GM13977 (cell line): ENCODE measurements around the gene MGLL.

Experiments used
- DNase-seq: peaks from one replicate; pipeline ENCODE4 v3.0.0; 2012; ENCODE audit warnings: low spot score
- CTCF ChIP-seq: IDR thresholded peaks from 2 replicates; pipeline ENCODE4 v1.5.1; 2012; ENCODE audit warnings: mild to moderate bottlenecking, control low read depth; ENCODE audit not compliant: insufficient read depth; ENCODE audit errors: extremely low read depth, missing control alignments
- in situ Hi-C: fragments of 300-500 bp; cut with MboI; formaldehyde crosslinking; loops from one replicate; pipeline ENCODE4 v1.12.0; 2022; ENCODE audit warnings: low sequenced_read_pairs, low pct_unique_long_range_greater_than_20kb, mixed read lengths, inconsistent platforms; ENCODE audit not compliant: unreplicated experiment

Gene MGLL

DNA sequence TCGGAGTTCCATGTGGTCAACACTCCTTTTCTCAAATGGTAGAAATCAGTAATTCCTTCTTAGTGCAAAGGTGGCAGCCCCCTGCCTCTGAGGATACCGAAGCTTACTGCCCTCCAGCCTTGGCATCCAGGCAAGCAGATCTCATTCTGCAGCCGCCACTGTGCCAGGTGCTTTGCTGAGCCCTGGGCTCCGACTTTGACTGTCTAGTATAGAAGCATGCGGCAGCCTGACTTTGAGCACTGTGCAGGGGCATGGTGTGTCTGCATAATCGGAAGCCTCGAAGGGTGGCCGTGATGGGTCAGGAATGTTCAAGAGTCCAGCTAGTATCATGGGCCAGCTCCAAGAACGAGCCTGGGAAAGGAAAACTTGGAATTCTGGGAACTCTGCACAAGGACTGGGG, 109.9 kb downstream of the MGLL start:
- TF ChIP-seq CTCF = no peak
- DNase-seq = no peak
- in situ Hi-C loops = no loop called here

DNA sequence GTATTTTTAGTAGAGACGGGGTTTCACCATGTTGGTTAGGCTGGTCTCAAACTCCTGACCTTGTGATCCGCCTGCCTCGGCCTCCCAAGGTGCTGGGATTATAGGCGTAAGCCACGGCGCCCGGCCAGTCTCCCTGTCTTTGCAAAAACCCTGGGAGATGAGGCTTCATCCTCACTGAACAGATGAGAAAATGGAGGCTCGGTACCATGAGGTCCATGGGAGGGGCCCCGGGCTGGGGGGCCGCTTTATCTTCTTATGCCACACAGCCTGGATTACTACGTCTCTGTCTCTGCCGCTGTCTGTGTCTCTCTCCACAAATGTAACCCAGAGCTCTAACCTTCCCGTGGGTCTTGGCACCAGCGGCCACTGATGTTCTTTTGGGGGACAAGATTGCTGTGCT, 110.4 kb downstream of the MGLL start:
- in situ Hi-C loops = no loop called here
- DNase-seq = no peak
- no peak for TF ChIP-seq CTCF

DNA sequence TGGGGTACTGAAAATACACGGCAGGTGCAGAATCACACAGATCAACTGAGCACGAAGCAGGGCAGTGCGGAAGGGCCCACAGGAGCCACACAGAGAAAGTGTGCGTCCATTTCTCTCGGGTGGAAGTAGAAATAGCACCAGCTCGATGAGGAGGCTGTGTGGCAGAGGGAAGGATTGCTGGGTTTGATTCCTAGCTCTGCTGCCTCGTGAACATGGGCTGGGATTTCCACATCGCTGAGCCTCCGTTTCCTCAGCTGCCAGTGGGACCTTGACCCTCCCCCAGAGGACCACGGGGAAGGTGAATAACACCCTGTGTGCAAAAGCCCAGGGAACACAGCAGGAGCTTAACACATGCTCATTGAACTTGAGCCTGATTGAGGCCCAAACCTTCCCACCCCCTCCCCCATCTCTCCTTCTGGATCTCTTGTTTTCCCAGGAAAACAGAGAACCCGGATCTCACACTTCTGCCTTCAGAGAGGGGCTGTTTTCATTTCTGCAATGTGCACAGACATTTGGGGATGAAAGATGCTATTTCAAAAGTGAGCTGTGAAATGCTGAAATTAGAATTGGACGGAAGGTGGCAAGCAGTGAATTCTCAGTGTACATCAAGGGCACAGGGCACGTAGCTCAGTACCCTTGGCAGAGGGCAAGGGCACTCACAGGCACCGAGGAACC, 111.2 kb downstream of the MGLL start:
- DNase-seq = no peak
- in situ Hi-C loops = no loop called here
- no peak for TF ChIP-seq CTCF

- in situ Hi-C loops = no loop called here
- TF ChIP-seq CTCF = no peak
- no peak for DNase-seq
Measured at GRCh38 chr3:127710155-127710941, 112.0 kb downstream of the MGLL start.

DNA sequence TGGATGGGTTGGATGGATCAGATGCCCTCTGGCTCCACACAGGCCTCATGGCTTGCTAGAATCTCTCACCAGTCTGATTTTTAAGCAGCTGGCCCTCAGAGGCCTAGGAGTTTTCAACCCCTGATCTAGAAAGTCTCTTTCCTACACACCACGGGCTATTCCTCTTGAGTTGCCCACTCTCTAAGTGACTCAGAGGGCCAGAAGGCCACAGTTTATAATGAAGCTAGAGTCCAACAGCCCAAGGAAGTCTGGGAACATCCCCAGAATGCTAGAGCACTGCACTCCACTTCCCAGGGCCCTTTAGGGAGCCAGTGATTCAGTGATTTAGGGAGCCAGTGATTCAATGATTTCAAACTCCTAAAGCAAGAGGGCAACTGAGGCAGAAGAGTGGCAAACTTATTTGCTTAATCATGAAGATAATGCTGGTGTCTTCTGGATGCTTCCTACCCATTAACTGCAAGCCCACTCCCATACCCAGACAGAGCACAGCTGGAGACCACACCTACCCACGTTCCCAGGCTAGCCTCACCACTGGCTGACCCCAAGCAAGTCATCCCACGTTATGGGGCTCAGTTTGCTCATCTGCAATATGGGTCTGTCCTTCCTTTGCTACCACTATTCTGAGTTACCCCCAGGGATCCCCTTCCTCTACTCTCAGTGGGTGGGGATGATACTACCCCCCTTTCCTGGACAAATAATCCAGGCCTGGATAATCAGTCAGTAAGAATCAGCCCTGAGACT, 112.8 kb downstream of the MGLL start:
- in situ Hi-C loops = no loop called here
- no peak for TF ChIP-seq CTCF
- no peak for DNase-seq

- DNase-seq = no peak
- in situ Hi-C loops = no loop called here
- no peak for TF ChIP-seq CTCF
Measured at GRCh38 chr3:127708837-127709236, 113.5 kb downstream of the MGLL start.
